Activated naive CD4-positive, alpha-beta T cell treated with anti-CD3 and anti-CD28 coated beads for 36 hours (primary cell): ENCODE results near the gene TBC1D2. TPM values are rescaled to one million over a fixed set of nuclear protein-coding genes. Genes with fewer than 3 reads are reported as not detected.

ENCODE experiments used
- CTCF ChIA-PET: fragments of 350-600 bp; sonication (Branson Sonifier 250); formaldehyde crosslinking; loops from one replicate; lab custom pipeline; 2021; ENCODE audit warnings: antibody characterized with exemption; lab: Charles Lee
- DNase-seq: peaks from one replicate; pipeline ENCODE4 v3.0.0-alpha.2; 2020
- H3K27ac Mint-ChIP-seq: one replicate; pipeline ENCODE4 v1.8.0; 2021; ENCODE audit warnings: mild to moderate bottlenecking, mixed read lengths
- H3K27me3 Mint-ChIP-seq: one replicate; pipeline ENCODE4 v1.8.0; 2021; ENCODE audit warnings: low read depth, mixed read lengths
- H3K36me3 Mint-ChIP-seq: one replicate; pipeline ENCODE4 v1.8.0; 2021; ENCODE audit warnings: low read depth, mixed read lengths
- H3K4me1 Mint-ChIP-seq: one replicate; pipeline ENCODE4 v1.8.0; 2021; ENCODE audit warnings: low read depth, mixed read lengths
- H3K4me3 Mint-ChIP-seq: one replicate; pipeline ENCODE4 v1.8.0; 2021; ENCODE audit warnings: mild to moderate bottlenecking, moderate library complexity, mixed read lengths
- H3K9me3 Mint-ChIP-seq: one replicate; pipeline ENCODE4 v1.8.0; 2021; ENCODE audit warnings: mixed read lengths
- intact Hi-C: fragments of 100-400 bp; cut with micrococcal nuclease; formaldehyde crosslinking; loops from one replicate; pipeline ENCODE4 v1.15.1; 2023
- total RNA-seq, 2 experiments: library from RNA; stranded (reverse); gene quantifications; one replicate each; pipeline ENCODE4 v1.2.3, GENCODE V29; 2021

Gene TBC1D2
- total RNA-seq, 2 experiments from 2014 or later: 2.4 to 2.5 TPM

DNA sequence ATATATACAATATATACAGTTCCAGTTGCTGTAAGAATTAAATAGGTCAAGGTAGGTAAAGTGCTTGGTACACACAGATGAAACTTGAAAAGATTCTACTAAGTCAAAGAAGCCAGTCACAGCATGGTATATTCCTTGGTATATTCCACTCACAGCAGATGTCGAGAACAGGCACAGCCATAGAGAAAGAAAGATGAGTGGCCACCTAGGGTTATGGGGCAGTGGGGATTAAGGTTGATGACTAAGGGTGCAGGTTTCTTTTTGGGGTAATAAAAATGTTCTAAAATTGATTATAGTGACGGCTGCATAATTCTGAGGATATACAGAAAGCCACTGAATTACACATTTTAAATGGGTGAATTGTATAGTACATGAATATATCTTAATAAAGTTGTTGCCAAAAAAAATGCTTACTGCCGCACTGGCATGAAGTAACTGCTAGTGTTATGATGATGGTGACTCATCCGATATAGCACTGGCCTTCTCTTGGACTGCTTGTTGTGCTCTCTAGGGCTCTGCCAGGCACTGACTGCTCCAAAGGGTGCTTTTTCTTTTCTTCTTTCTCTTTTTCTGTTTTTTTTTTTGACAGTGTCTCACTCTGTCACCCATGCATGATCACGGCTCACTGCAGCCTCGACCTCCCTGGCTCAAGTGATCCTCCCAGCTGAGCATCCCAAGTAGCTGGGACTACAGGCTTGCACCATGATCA is 23.5 kb downstream of the TBC1D2 start:
- Mint-ChIP-seq H3K4me3 (no peak overlapping the region), H3K4me1 (no peaks in the 10 kb centered on the region), H3K27ac (no peak overlapping the region), H3K9me3 (no peaks in the 10 kb centered on the region), H3K36me3 (peaks cover 2% of the 10 kb centered on the region), H3K27me3 (no peaks in the 10 kb centered on the region)
- no peak for DNase-seq
- CTCF ChIA-PET: no interaction called here
- intact Hi-C loops: no loop called here

- Mint-ChIP-seq H3K36me3 (peaks cover 2% of the 10 kb centered on the region), H3K27me3 (no peaks in the 10 kb centered on the region), H3K27ac (no peak overlapping the region), H3K4me1 (no peaks in the 10 kb centered on the region), H3K9me3 (no peaks in the 10 kb centered on the region), H3K4me3 (no peak overlapping the region)
- intact Hi-C loops: no loop called here
- DNase-seq: no peak
- CTCF ChIA-PET: no interaction called here
These were observed 24.7 kb downstream of the TBC1D2 start for GRCh38 chr9:98230789-98231188.

DNA sequence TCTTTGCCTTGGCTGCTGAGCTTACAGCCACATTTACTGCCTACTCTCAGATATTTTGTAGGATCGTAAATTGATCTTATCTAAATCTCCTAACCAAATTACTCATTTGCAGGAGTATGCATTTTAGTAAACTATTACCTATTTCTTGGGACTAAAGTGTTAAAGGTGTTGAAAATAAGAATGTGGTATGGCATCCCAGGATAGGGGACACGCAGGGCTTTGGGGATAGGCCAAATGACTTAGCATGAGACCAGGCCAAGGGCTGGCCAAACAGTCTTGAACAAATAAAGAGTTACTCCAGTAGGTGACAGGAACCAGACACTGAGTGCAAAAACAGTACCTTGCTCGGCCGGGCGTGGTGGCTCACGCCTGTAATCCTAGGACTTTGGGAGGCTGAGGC is 25.1 kb downstream of the TBC1D2 start:
- CTCF ChIA-PET: interaction anchor here (1.4 kb wide), 1 partner anchor 11 kb away, joined by 3 read pairs; no protein-coding TSS in a partner anchor
- Mint-ChIP-seq H3K4me3 (no peak overlapping the region), H3K36me3 (peaks cover 2% of the 10 kb centered on the region), H3K9me3 (no peaks in the 10 kb centered on the region), H3K4me1 (no peaks in the 10 kb centered on the region), H3K27ac (no peak overlapping the region), H3K27me3 (no peaks in the 10 kb centered on the region)
- no peak for DNase-seq
- intact Hi-C loops: no loop called here

- no peak overlapping the region for H3K4me3 Mint-ChIP-seq
- no peak overlapping the region for H3K27ac Mint-ChIP-seq
- no peaks in the 10 kb centered on the region for H3K4me1 Mint-ChIP-seq
- intact Hi-C loops: no loop called here
- H3K36me3 Mint-ChIP-seq: peaks cover 2% of the 10 kb centered on the region
- DNase-seq: no peak
- CTCF ChIA-PET: interaction anchor here (1.0 to 1.4 kb wide), 2 partner anchors 12 to 27 kb away, joined by 3 to 4 read pairs; no protein-coding TSS in a partner anchor
- H3K9me3 Mint-ChIP-seq: no peaks in the 10 kb centered on the region
- no peaks in the 10 kb centered on the region for H3K27me3 Mint-ChIP-seq
These were observed 25.8 kb downstream of the TBC1D2 start for GRCh38 chr9:98229620-98230019.

DNA sequence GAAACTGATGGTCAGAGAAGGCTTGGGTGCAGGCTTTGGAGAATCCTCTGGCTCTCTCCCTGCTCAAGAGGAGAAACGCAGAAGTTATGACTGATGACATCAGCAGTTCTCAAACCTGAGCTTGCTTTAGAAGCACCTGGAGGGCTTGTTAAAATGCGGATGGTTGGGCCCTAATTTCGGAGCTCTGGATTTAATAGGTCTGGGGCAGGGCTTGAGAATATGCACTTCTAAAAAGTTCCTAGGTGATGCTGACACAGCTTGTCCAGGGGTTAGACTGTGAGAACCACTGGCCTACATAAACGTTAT is 26.4 kb downstream of the TBC1D2 start:
- intact Hi-C loops: no loop called here
- Mint-ChIP-seq H3K4me1 (no peaks in the 10 kb centered on the region), H3K9me3 (no peaks in the 10 kb centered on the region), H3K4me3 (no peak overlapping the region), H3K27ac (no peak overlapping the region), H3K27me3 (no peaks in the 10 kb centered on the region), H3K36me3 (peaks cover 2% of the 10 kb centered on the region)
- CTCF ChIA-PET: interaction anchor here (1.0 to 1.7 kb wide), 2 partner anchors 26 to 340 kb away, joined by 4 to 5 read pairs; no protein-coding TSS in a partner anchor
- no peak for DNase-seq

DNA sequence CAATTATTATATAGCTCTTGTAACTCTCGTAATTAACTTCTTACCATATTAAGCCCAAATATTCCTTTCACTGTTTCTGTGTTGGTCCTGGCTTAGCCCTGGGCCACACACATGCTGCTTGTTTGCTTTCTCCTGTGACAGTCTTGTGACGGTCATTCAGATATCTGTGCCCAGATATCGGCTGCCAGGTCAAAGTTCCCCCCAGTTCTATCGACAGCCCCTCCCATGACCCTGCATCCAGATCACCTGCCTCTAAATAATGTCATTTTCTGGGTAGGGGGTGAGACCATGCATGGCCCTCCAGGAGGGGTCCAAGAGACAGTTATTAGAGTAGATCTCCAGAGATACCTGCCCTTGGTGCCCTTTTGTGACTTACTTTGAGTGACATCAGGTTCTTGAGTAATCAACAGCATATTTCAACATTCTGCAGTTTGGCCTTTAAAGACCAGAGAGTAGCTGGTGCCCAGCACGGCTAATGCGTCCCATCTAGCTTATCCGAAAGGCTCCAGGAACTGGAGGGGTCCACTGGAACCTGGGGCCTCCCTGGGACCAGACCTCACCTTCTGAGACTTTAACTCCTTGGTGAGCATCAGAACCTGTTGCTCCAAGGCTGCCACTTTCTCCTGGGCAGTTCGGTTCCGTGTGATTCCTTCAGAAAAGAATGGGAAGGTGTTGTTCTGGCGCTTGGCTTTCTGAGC is 26.9 kb downstream of the TBC1D2 start:
- no peak for DNase-seq
- CTCF ChIA-PET: interaction anchor here (1.7 kb wide), 1 partner anchor 339 kb away, joined by 5 read pairs; no protein-coding TSS in a partner anchor
- Mint-ChIP-seq H3K4me3 (no peak overlapping the region), H3K27me3 (no peaks in the 10 kb centered on the region), H3K4me1 (no peaks in the 10 kb centered on the region), H3K27ac (no peak overlapping the region), H3K36me3 (peaks cover 2% of the 10 kb centered on the region), H3K9me3 (no peaks in the 10 kb centered on the region)
- intact Hi-C loops: no loop called here

DNA sequence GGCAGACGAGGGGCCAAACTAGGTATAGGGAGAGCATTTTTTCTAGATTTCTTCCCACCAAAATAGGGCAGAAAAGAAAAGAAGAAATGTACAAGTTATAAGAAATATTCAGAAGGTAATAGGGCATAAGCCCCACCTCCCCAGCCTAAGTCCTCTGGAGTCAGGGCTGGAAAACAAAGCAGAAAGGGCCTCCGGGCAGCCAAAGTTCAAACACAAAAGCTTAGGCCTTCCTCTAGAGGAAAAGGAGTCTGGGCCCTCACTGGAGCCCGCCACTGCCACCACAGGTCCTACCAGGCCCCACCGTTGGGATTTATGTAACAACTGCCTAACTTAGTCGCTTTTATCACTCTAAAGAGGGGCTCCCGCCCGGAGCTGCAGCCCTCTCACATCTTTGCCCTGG is 27.6 kb downstream of the TBC1D2 start:
- no peak overlapping the region for H3K27ac Mint-ChIP-seq
- intact Hi-C loops: no loop called here
- no peaks in the 10 kb centered on the region for H3K9me3 Mint-ChIP-seq
- no peaks in the 10 kb centered on the region for H3K27me3 Mint-ChIP-seq
- H3K4me3 Mint-ChIP-seq: no peak overlapping the region
- H3K4me1 Mint-ChIP-seq: no peaks in the 10 kb centered on the region
- CTCF ChIA-PET: interaction anchor here (1.7 kb wide), 1 partner anchor 339 kb away, joined by 5 read pairs; no protein-coding TSS in a partner anchor
- DNase-seq: no peak
- H3K36me3 Mint-ChIP-seq: peaks cover 2% of the 10 kb centered on the region

- H3K4me1 Mint-ChIP-seq: no peaks in the 10 kb centered on the region
- no peak for DNase-seq
- intact Hi-C loops: no loop called here
- no peaks in the 10 kb centered on the region for H3K9me3 Mint-ChIP-seq
- no peak overlapping the region for H3K27ac Mint-ChIP-seq
- H3K4me3 Mint-ChIP-seq: no peak overlapping the region
- CTCF ChIA-PET: no interaction called here
- H3K36me3 Mint-ChIP-seq: peaks cover 4% of the 10 kb centered on the region
- no peaks in the 10 kb centered on the region for H3K27me3 Mint-ChIP-seq
These were observed 28.5 kb downstream of the TBC1D2 start for GRCh38 chr9:98226957-98227356.

DNA sequence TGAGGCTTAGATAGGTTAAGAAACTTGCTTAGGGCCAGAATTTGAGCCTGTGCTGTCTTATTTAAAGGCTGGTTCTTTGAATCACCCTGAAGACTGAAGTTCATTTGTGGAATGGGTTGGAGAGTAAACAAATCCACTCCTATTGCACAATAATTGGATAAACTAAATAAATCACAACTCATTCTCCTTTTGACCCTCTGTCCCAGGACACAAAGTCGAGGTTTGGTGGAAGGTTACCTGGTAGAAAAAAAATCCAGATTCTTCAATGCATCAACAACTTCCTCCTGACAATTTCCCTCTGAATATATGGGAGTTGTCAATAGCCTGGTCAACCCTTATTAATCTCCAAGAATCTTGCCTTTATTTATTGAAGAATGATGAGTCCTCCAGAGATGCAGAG is 28.9 kb downstream of the TBC1D2 start:
- no peaks in the 10 kb centered on the region for H3K4me1 Mint-ChIP-seq
- no peaks in the 10 kb centered on the region for H3K27me3 Mint-ChIP-seq
- no peaks in the 10 kb centered on the region for H3K9me3 Mint-ChIP-seq
- DNase-seq: no peak
- intact Hi-C loops: no loop called here
- CTCF ChIA-PET: no interaction called here
- H3K4me3 Mint-ChIP-seq: no peak overlapping the region
- peaks cover 4% of the 10 kb centered on the region for H3K36me3 Mint-ChIP-seq
- no peak overlapping the region for H3K27ac Mint-ChIP-seq

DNA sequence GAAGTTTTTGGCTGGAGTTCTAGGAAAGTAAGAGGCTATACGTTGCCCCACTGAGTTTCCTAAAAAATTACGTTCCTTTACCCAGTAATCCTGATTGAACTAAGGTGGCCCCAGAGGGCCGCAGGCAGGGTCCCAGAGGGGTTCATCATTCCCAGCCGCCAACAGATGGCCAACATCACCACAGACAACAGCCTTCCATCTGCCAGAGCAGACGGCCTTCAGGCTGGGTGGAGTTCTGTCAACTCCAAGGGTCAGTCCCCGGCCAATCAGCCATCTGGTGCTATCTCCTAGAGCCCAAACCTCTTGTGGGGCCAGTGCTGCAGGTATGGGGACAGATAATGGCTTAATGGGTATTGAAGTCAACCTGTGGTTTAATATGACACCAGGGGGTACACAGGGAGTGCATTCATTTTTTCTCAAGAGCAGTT is 30.4 kb downstream of the TBC1D2 start:
- no peaks in the 10 kb centered on the region for H3K27me3 Mint-ChIP-seq
- no peak for DNase-seq
- no peak overlapping the region for H3K4me3 Mint-ChIP-seq
- peaks cover 3% of the 10 kb centered on the region for H3K36me3 Mint-ChIP-seq
- H3K9me3 Mint-ChIP-seq: no peaks in the 10 kb centered on the region
- no peak overlapping the region for H3K27ac Mint-ChIP-seq
- CTCF ChIA-PET: no interaction called here
- intact Hi-C loops: no loop called here
- H3K4me1 Mint-ChIP-seq: no peaks in the 10 kb centered on the region

DNA sequence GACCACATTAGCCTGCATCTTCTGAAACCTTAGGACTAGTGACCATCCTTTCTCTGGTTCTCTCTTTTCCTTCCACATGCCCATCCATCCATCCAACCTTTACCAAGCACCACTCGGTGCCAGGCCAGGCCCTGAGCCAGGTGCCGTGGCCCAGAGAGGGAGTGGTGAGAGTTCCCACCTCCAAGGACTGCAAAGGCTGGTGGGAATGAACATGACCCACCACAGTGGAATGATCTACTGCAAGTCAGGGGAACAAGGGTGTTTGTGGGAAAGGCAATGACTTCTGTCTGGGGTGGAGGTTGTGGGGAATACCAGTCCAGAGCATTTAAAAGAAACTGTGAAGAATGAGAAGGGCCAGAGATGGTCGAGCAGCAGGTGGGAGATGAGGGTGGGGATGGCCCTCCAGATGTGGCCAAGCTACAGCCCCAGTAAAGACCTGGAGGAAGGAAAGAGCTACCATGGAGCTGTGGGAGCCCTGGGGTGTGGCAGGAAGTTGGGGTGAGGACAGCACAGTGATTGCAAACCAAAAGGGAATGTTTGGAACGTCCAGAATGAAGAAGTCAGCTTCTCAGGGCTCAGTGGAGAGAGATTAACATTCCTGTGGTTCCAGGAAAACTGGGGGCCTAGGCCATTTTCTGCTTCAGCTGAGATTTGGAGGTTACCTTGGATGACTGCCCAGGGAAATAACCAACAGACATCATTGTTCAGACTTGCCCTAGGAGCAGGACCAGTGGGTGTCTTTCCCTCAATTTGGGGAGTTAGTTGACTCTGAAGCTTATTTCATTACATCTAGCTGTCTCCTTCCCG is 32.4 kb downstream of the TBC1D2 start:
- no peaks in the 10 kb centered on the region for H3K9me3 Mint-ChIP-seq
- CTCF ChIA-PET: no interaction called here
- no peak overlapping the region for H3K27ac Mint-ChIP-seq
- H3K4me1 Mint-ChIP-seq: no peaks in the 10 kb centered on the region
- H3K36me3 Mint-ChIP-seq: peaks cover 9% of the 10 kb centered on the region
- no peak for DNase-seq
- H3K4me3 Mint-ChIP-seq: no peak overlapping the region
- intact Hi-C loops: no loop called here
- no peaks in the 10 kb centered on the region for H3K27me3 Mint-ChIP-seq

DNA sequence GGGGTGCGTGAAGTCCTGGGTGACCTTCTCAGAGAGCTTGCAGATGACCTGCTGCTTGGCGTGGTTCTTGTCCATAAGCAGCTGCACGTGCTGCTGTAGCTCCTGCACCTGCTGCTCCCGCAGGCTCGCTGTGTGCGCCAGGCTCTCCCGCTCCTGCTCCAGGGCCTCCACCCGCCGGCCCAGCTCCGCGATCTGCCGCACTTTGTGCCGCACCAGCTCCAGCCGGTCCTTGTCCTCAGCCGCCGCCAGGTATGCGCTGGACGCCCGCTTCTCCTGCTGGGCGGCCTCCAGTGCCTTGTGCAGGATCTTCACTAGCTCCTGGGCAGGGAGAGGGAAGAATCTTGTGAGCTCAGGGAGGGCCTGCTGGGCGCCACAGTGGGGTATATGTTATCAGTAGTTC is 34.5 kb downstream of the TBC1D2 start:
- no peaks in the 10 kb centered on the region for H3K9me3 Mint-ChIP-seq
- CTCF ChIA-PET: interaction anchor here (0.7 to 1.5 kb wide), 2 partner anchors 50 to 331 kb away, joined by 3 read pairs; no protein-coding TSS in a partner anchor
- H3K27me3 Mint-ChIP-seq: no peaks in the 10 kb centered on the region
- no peak overlapping the region for H3K27ac Mint-ChIP-seq
- peaks cover 9% of the 10 kb centered on the region for H3K36me3 Mint-ChIP-seq
- no peaks in the 10 kb centered on the region for H3K4me1 Mint-ChIP-seq
- intact Hi-C loops: no loop called here
- no peak for DNase-seq
- H3K4me3 Mint-ChIP-seq: no peak overlapping the region
